ENCODE results near the gene CNST.
"Not testable (repeated sequence)": the region's sequence is repeated elsewhere in the genome, so short reads cannot be mapped to it uniquely, and the experiment has no call there.

Gene CNST

DNA sequence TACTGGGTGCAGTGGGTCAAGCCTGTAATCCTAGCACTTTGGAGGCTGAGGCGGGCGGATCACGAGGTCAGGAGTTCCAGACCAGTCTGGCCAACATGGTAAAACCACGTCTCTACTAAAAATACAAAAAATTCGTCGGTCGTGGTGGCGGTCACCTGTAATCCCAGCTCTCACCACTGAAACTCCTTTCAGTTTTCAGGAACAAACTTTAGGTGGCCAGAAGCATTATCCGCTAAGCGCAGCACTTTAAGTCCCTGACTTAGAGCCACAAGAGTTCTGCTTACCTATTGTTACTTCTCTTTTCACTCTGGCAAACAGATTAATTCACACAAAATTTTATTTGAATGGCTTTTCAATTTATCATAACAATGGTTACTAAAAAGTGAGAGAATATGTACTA lies 5.4 kb upstream of the CNST start:
- not testable (repeated sequence) for DNase-seq

- DNase-seq = no peak
Measured at GRCh38 chr1:246564839-246565750, 1.2 kb upstream of the CNST start.

DNA sequence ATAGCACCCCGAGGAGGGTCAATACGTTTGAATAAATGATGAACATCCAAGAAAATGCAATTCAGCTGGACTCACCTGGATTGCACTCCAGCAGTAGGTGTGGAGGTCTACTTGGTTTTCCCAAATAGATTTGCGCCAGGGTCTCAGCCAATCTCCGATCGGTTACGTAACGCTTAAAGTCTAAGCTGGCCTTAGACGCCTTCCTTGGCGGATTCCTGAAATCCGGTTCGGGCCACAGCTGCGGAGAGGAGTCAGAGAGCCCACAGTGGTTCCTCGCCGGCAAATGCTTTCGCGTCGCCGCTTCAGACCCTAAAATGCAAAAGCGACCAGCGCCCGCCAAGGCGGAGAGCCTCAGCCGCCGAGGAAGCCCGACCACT lies 517 bp upstream of the CNST start:
- no peak for DNase-seq

GRCh38 chr1:246566813-246567645 lies 773 bp downstream of the CNST start:
- no peak for DNase-seq

DNA sequence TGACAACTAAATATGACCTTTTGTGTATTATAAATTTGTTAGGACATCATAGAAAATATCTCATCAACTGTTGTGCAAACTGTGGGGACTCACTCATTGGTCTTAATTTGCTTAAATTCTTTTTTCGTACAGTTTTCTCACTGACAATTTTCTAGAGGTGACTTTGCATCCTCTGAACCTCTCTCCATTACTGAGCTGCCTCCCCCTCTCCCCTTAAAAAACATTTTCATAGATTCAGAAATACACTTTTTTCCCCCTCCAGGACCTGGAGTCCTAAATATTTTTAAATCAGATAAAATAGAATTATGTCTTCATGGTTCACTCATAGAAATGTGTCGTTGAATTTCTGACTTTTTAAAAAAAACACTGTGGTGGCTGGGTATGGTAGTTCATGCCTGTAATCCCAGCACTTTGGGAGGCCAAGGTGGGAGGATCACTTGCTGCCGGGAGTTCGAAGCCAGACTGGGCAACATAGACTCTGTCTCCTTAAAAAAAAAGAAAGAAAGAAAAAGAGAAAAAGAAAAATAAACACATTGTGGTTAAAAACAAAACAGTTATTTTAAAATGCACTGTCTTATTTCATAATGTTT lies 1.5 kb downstream of the CNST start:
- DNase-seq = no peak

DNA sequence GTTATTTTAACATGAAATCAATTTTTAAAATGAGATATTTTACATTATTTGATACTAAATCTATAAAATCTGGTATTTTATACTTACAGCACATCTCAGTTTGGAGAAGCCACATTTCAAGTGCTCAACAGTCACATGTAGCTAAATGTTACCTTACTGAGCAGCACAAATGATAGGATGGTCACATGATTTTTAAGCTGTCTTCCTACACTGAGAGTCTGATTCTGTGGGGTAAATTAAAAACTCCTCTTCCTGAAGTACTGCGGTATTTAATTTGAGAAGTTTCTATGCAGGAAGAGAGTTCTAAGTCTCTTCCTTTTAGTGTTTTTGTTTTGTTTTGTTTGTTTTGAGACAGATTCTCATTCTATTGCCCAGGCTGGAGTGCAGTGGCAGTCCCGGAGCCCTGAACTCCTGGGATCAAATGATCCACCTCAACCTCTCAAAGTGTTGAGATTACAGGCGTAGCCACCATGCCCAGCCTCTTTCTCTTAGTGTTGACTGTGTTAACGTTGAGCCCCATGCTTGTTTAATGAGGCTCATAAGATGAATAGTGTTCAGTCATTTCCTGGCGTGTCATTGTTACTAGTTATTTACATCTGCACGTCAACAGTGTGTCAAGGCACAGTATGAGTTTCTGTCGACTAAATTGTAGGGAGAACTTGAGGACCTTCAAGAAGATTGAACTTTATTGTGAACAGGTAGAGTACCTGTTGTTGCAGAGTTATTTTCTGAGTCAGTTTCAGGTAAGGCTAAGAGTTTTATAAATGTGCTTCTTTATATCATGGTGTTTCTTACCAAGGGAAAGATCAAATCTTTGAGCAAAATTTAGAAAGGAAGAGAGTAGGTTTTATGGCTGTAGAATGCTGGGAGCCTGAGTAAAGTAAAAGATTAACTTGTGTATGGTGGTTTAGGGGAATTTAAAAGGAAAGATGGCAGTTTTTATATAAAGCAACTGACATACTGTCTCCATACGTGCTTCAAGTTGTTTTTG lies 3.3 kb downstream of the CNST start:
- no peak for DNase-seq

GRCh38 chr1:246571309-246571708 lies 5.1 kb downstream of the CNST start:
- DNase-seq = not testable (repeated sequence)

DNA sequence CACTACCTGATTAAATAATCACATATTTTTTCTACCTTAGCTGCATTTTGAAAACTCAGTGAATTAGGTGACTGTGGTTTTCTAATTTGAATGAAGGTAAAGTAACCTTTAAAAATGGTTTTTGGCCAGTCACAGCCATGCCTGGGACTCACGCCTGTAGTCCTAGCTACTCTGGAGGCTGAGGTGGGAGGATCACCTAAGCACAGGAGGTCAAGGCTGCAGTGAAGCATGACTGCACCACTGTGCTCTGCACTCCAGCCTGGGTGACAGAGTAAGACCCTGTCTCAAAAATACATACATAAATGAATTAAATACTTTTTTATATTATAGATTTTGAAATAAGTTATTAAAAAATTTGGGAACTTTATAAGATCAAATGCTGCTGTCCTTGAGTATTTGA lies 5.7 kb downstream of the CNST start:
- DNase-seq = no peak

- no peak for DNase-seq
Measured at GRCh38 chr1:246572785-246573184, 6.5 kb downstream of the CNST start.

GRCh38 chr1:246573491-246573890 lies 7.2 kb downstream of the CNST start:
- DNase-seq = no peak

- no peak for DNase-seq
Measured at GRCh38 chr1:246576709-246577032, 10.4 kb downstream of the CNST start.

DNA sequence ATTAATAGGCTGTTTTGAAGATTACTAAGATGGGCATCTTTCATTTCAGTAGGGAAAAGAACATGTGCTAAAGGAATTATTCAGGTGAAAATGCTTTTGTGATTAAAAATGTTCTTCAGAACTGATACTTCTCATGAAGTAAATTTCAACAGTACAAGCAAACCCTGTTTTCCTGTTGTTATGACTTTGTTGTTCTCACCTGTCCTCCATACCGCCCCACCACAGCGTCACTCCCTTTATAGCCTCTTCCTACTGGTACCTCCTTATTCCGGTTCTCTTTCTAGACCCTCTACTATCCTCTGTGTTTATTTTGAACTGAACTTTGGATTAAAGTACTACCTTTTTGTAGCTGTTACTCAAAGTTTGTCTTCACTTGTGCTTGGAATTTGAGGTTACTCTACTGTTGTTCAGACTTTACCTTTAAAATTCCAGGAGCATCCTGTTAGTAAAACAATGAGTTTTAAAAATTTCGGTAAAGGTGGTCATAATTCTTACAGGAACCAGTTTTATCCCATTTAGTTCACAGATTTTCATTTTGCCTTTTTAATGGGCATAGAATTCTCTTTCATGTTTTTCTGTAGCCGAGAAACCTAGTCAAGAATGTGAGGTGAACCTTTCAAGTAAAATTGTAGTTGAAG lies 10.9 kb downstream of the CNST start:
- no peak for DNase-seq

DNA sequence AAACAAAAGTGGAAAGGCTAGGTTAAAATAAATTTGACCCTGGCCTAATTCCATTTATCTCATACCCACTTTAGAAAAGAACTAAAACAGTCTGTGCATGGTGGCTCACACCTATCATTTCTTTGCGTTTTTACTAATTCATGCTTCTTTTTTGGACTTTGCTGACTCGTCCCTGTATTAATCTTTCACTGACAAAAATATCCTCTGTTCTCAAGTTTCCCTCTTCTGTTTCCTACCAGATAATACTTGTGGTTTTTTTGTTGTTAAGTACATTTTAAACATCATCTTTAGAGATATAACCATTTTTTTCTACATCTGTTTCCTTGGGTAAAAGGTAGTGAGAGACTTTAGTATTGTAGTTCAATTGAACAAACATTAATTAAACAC lies 11.5 kb downstream of the CNST start:
- DNase-seq = no peak

GRCh38 chr1:246579818-246580217 lies 13.6 kb downstream of the CNST start:
- no peak for DNase-seq

DNA sequence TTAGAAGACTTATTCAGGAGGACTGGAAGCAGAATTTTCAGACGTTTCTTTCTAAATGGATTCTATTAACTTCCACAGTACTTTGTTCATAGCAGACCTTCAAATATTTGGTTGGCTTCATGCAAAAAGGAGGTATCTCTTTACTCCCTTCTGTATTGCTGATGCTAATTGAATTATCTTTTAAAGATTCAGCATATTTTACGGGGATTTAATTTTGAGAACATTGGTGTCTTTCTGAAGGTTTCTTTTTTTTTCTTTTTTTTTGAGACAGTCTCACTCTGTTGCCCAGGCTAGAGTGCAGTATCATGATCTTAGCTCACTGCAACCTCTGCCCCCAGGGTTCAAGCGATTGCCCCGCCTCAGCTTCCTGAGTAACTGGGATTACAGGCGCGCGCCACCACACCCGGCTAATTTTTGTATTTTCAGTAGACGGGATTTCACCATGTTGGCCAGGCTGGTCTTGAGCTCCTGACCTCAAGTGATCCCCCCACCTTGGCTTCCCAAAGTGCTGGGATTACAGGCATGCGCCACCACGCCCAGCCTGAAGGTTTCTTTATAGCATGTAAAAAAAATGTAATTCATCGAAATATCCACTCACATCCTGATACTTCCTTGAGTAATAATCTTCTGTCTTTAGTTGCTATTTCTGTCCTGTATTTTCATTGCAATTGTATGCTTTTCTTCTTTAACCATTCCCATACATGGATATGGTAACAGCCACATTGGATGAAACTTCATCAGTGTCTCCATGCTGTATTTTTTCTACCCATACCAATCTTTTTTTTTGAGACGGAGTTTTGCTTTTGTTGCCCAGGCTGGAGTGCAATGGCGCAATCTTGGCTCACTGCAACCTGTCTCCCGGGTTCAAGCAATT lies 14.5 kb downstream of the CNST start:
- DNase-seq = no peak

DNA sequence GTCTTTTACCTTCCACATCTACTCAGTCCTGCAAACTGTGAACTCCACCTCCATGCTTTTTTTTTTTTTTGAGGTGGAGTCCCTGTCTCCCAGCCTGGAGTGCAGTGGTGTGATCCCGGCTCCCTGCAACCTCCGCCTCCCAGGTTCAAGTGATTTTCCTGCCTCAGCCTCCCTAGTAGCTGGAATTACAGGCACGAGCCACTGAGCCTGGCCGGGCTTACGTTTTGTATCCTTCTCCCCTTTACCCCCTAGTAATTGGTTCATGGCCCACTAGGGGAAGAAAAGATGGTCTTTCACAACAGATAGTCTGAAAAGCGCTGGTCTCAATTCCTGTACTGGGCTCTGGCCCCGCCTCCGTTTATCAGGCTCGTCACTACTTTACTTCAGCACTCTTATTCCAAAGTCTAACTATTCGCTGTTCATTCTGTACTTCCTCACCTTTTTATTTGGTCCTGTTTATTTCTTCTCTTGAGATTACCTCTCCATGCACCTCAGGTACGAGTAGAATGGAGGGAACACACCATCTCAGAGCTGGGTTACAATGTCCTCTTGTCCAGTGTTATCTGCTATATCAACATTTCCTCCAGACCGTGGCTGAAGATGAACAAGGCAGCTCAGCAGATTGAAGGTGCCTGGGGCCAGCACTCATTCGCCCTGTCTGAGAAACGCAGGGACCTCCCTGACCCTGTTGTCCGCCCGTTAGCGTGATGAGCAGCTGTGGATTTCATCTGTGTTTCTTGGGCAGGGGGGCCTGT lies 16.2 kb downstream of the CNST start:
- no peak for DNase-seq

DNA sequence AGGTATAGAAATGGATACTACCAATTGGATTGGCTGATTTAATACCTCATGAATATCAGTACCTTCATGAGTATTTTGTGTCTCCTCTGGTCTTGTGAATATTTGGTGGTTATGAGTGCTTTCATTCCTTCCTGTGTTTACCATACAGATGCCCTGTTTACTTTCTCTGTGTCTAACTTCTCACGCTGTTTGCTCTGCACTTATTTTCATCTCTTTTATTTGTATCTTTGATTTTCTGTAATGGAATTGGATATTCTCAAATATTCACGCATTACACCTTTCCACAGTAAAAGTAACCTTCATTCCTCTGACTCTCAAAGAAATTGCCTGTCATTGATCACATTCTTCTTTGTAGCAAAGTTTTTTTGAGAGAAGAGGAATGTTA lies 16.8 kb downstream of the CNST start:
- DNase-seq = no peak

GRCh38 chr1:246583448-246584185 lies 17.4 kb downstream of the CNST start:
- DNase-seq = no peak

- no peak for DNase-seq
Measured at GRCh38 chr1:246587032-246587431, 20.8 kb downstream of the CNST start.

DNA sequence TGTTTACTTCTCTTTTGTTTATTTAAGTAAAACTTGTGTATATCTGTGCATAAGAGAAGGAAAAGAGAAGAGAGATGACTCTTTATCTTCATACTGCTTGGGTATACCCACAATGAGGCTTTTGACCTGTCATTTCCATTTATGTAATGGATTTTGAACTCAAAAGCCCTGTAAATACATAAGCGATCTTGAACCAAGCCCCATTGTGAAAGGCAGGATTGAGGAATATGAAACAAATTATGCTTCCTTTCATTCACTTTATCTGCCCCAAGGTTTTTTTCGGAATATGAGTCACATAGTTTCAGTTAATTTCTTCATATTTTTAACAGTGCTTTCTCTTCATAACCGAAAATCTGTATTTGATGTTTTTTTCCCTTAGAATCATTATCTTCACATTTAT lies 21.4 kb downstream of the CNST start:
- no peak for DNase-seq
